Epithelial cell of proximal tubule (primary cell): ENCODE measurements around the gene PLA2G5. TPM values are rescaled to one million over a fixed set of nuclear protein-coding genes. Genes with fewer than 3 reads are reported as not detected.

ENCODE experiments used
- DNase-seq: peaks from one replicate; pipeline ENCODE4 v3.0.0-alpha.2; 2011; ENCODE audit warnings: low read depth
- H3K4me3 ChIP-seq: 2 replicates; pipeline ENCODE4 v1.5.1; 2011; ENCODE audit warnings: low read depth, mild to moderate bottlenecking, low read length
- CTCF ChIP-seq: conservative IDR thresholded peaks from 2 replicates; pipeline ENCODE4 v1.5.1; 2012; ENCODE audit warnings: low read depth, mild to moderate bottlenecking, low read length
- total RNA-seq: library from RNA; depleted of rRNA; stranded (reverse); fragments of >200 nt; gene quantifications from 2 replicates; pipeline ENCODE4 v1.2.3, GENCODE V29; 2015

The PLA2G5 gene
- total RNA-seq, 1 donor from 2014 or later: not detected

- TF ChIP-seq CTCF: no peak
- no peak for DNase-seq
- no peak overlapping the region for H3K4me3 ChIP-seq
Observed at GRCh38 chr1:20079661-20080305, 9.8 kb downstream of the PLA2G5 start.

GRCh38 chr1:20080441-20081352, 10.7 kb downstream of the PLA2G5 start:
- H3K4me3 ChIP-seq: no peak overlapping the region
- no peak for DNase-seq
- no peak for TF ChIP-seq CTCF

- TF ChIP-seq CTCF: no peak
- no peak overlapping the region for H3K4me3 ChIP-seq
Observed at GRCh38 chr1:20081353-20081810, 11.4 kb downstream of the PLA2G5 start.

GRCh38 chr1:20082772-20083171, 12.8 kb downstream of the PLA2G5 start:
- DNase-seq: no peak
- H3K4me3 ChIP-seq: no peak overlapping the region
- TF ChIP-seq CTCF: no peak

More at GRCh38 chr1:20081353-20081810, 11.4 kb downstream of the PLA2G5 start:
- DNase-seq: no peak

- DNase-seq: no peak
- no peak for TF ChIP-seq CTCF
- H3K4me3 ChIP-seq: no peak overlapping the region
Observed at GRCh38 chr1:20083178-20083944, 13.4 kb downstream of the PLA2G5 start.

- TF ChIP-seq CTCF: no peak
- no peak for DNase-seq
- H3K4me3 ChIP-seq: no peak overlapping the region
Observed at GRCh38 chr1:20086800-20087199, 16.8 kb downstream of the PLA2G5 start.
